ENCODE data around the gene PHF2.

DNA sequence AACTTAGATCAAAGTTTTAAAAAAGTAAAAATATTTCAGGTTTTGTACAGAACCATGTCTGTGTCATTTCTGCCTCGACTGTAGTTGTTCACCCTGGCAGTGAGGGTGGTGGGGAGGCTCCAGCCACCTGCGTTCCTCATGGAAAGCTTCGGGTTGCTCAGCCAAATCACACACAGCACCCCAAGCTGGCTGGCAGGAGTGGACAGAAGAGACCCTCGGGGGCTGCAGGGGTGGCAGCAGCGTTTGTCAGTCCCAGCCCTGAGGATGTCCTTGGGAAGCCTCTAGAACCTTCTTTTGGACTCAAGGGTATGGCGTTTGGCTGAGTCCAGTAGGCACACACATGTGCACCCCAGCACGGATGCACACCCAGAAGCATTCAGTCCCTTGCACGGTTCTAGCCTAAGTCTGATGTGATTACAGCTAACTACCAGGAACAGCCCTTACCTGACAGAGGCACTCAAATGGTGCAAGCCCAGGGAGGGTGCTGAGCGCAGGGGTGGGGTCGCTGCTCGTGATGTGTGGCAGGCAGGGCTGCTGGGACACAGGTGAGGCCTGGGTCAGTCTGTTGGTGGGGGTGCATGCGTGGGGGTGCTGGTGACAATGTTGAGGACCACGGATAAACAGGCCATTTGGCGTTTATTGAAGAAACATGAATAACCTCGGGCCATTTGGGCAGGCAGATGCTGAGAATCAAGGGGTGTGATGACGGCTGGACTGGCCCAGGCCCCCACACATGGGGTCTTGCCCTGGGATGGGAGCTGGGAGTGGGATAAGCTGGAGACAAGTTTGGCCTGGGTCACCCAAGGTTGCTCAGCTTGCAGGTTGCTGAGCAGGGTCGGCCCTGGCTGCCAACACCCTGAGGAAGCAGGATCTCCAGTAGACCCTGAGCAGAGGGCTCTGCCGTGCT lies 103.4 kb downstream of the PHF2 start:
- TF ChIP-seq, protein P1, sequence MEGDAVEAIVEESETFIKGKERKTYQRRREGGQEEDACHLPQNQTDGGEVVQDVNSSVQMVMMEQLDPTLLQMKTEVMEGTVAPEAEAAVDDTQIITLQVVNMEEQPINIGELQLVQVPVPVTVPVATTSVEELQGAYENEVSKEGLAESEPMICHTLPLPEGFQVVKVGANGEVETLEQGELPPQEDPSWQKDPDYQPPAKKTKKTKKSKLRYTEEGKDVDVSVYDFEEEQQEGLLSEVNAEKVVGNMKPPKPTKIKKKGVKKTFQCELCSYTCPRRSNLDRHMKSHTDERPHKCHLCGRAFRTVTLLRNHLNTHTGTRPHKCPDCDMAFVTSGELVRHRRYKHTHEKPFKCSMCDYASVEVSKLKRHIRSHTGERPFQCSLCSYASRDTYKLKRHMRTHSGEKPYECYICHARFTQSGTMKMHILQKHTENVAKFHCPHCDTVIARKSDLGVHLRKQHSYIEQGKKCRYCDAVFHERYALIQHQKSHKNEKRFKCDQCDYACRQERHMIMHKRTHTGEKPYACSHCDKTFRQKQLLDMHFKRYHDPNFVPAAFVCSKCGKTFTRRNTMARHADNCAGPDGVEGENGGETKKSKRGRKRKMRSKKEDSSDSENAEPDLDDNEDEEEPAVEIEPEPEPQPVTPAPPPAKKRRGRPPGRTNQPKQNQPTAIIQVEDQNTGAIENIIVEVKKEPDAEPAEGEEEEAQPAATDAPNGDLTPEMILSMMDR (IDR thresholded peaks at IDR 0.05 in 8 of 11, conservative IDR thresholded peaks at IDR 0.05 in 3 of 11), result no peak
- TF ChIP-seq POLR2A (IDR thresholded peaks at IDR 0.05) (no peak), POLR2AphosphoS5 (IDR thresholded peaks at IDR 0.05) (no peak)

Measured in spleen (tissue), 7 donors.